H9 (cell line): ENCODE measurements around the gene DHRS1. TPM values are rescaled to one million over a fixed set of nuclear protein-coding genes. Genes with fewer than 3 reads are reported as not detected.

ENCODE experiments used
- DNase-seq: peaks from one replicate; pipeline ENCODE4 v3.0.0-alpha.2; 2017
- H2AFZ ChIP-seq: one replicate; pipeline ENCODE4 v1.6.1; 2013; ENCODE audit warnings: mild to moderate bottlenecking, low read length, control low read depth, moderate library complexity
- H2AK5ac ChIP-seq: 2 replicates; pipeline ENCODE4 v1.6.1; 2013; ENCODE audit warnings: low read length, control low read depth, mixed read lengths; ENCODE audit not compliant: insufficient read length
- H2BK120ac ChIP-seq: one replicate; pipeline ENCODE4 v1.6.1; 2013; ENCODE audit warnings: low read depth, mild to moderate bottlenecking, low read length, control low read depth, inconsistent platforms; ENCODE audit not compliant: poor library complexity, severe bottlenecking
- H2BK12ac ChIP-seq: 2 replicates; pipeline ENCODE4 v1.6.1; 2013; ENCODE audit warnings: low read length, control low read depth, mixed read lengths, low read depth; ENCODE audit not compliant: insufficient read length
- H2BK15ac ChIP-seq: 2 replicates; pipeline ENCODE4 v1.6.1; 2013; ENCODE audit warnings: low read depth, low read length, control low read depth
- H2BK20ac ChIP-seq: one replicate; pipeline ENCODE4 v1.6.1; 2013; ENCODE audit warnings: low read depth, mild to moderate bottlenecking, low read length, control low read depth, inconsistent platforms; ENCODE audit not compliant: poor library complexity, severe bottlenecking
- H2BK5ac ChIP-seq: 2 replicates; pipeline ENCODE4 v1.6.1; 2013; ENCODE audit warnings: low read length, control low read depth, mixed read lengths; ENCODE audit not compliant: insufficient read length
- H3K14ac ChIP-seq: 2 replicates; pipeline ENCODE4 v1.6.1; 2013; ENCODE audit warnings: low read length, control low read depth; ENCODE audit not compliant: insufficient read depth
- H3K18ac ChIP-seq: 2 replicates; pipeline ENCODE4 v1.6.1; 2013; ENCODE audit warnings: low read depth, mild to moderate bottlenecking, mixed read lengths, low read length, control low read depth; ENCODE audit not compliant: insufficient read length
- H3K23ac ChIP-seq: 2 replicates; pipeline ENCODE4 v1.6.1; 2013; ENCODE audit warnings: low read length, control low read depth, mixed read lengths, low read depth; ENCODE audit not compliant: insufficient read length
- H3K23me2 ChIP-seq: 2 replicates; pipeline ENCODE4 v1.6.1; 2013; ENCODE audit warnings: low read depth, mild to moderate bottlenecking, mixed read lengths, low read length, control low read depth; ENCODE audit not compliant: insufficient read length, poor library complexity, severe bottlenecking
- H3K27ac ChIP-seq: 2 replicates; pipeline ENCODE4 v1.5.1; 2013; ENCODE audit warnings: low read length, control low read depth, mixed read lengths, low read depth; ENCODE audit not compliant: insufficient read length
- H3K27me3 ChIP-seq: 2 replicates; pipeline ENCODE4 v1.6.1; 2013; ENCODE audit warnings: low read length, control low read depth, inconsistent platforms; ENCODE audit not compliant: insufficient read depth
- H3K4ac ChIP-seq: 2 replicates; pipeline ENCODE4 v1.6.1; 2013; ENCODE audit warnings: low read depth, mild to moderate bottlenecking, control low read depth, inconsistent platforms, low read length, moderate library complexity
- H3K4me1 ChIP-seq: 2 replicates; pipeline ENCODE4 v1.6.1; 2013; ENCODE audit warnings: low read length, control low read depth, inconsistent platforms; ENCODE audit not compliant: insufficient read depth
- H3K4me2 ChIP-seq: 2 replicates; pipeline ENCODE4 v1.6.1; 2013; ENCODE audit warnings: low read length, control low read depth, mixed read lengths; ENCODE audit not compliant: insufficient read length, insufficient read depth
- H3K56ac ChIP-seq: 2 replicates; pipeline ENCODE4 v1.6.1; 2013; ENCODE audit warnings: low read depth, mild to moderate bottlenecking, mixed read lengths, low read length, control low read depth; ENCODE audit not compliant: insufficient read length
- H3K79me1 ChIP-seq: 2 replicates; pipeline ENCODE4 v1.6.1; 2013; ENCODE audit warnings: low read depth, mild to moderate bottlenecking, moderate library complexity, low read length, control low read depth, inconsistent platforms; ENCODE audit not compliant: insufficient read depth, poor library complexity, severe bottlenecking
- H3K79me2 ChIP-seq: 2 replicates; pipeline ENCODE4 v1.6.1; 2013; ENCODE audit warnings: low read length, control low read depth, inconsistent platforms; ENCODE audit not compliant: insufficient read depth
- H3K9ac ChIP-seq: 2 replicates; pipeline ENCODE4 v1.6.1; 2013; ENCODE audit warnings: low read length, control low read depth, mixed read lengths; ENCODE audit not compliant: insufficient read length; ENCODE audit errors: extremely low read depth
- H3K9me3 ChIP-seq: one replicate; pipeline ENCODE4 v1.6.1; 2013; ENCODE audit warnings: low read depth, low read length, inconsistent platforms; ENCODE audit not compliant: control insufficient read depth
- H3T11ph ChIP-seq: one replicate; pipeline ENCODE4 v1.6.1; 2013; ENCODE audit warnings: mild to moderate bottlenecking, low read length, control low read depth, inconsistent platforms
- H4K20me1 ChIP-seq: one replicate; pipeline ENCODE4 v1.6.1; 2013; ENCODE audit not compliant: control insufficient read depth, insufficient read length, insufficient read depth
- H4K5ac ChIP-seq: 2 replicates; pipeline ENCODE4 v1.6.1; 2013; ENCODE audit warnings: low read depth, mild to moderate bottlenecking, mixed read lengths, low read length, control low read depth; ENCODE audit not compliant: insufficient read length
- H4K8ac ChIP-seq: replicated peaks from 2 replicates; pipeline ENCODE4 v1.6.1; 2013; ENCODE audit warnings: low read length, control low read depth, mixed read lengths, low read depth; ENCODE audit not compliant: insufficient read length
- H4K91ac ChIP-seq: 2 replicates; pipeline ENCODE4 v1.6.1; 2013; ENCODE audit warnings: low read depth, mild to moderate bottlenecking, moderate library complexity, mixed read lengths, low read length, control low read depth; ENCODE audit not compliant: insufficient read length
- H3K27ac Mint-ChIP-seq, 3 experiments: 2 replicates in 2 of 3; 3 replicates in 1 of 3; pipeline ENCODE4 v1.8.0; 2020 to 2021; ENCODE audit warnings: mixed read lengths in 3 of 3, mild to moderate bottlenecking in 1 of 3, moderate library complexity in 1 of 3
- H3K27me3 Mint-ChIP-seq: 2 replicates; pipeline ENCODE4 v1.8.0; 2021; ENCODE audit warnings: low read depth, mild to moderate bottlenecking, moderate library complexity, mixed read lengths
- H3K36me3 Mint-ChIP-seq, 3 experiments: 2 replicates in 2 of 3; 3 replicates in 1 of 3; pipeline ENCODE4 v1.8.0; 2020 to 2021; ENCODE audit warnings: low read depth in 3 of 3, mixed read lengths in 3 of 3; ENCODE audit not compliant: insufficient read depth in 1 of 3
- H3K4me1 Mint-ChIP-seq, 2 experiments: 2 replicates each; pipeline ENCODE4 v1.8.0; 2020; ENCODE audit warnings: mixed read lengths in 2 of 2
- H3K4me3 Mint-ChIP-seq, 2 experiments: 2 replicates in 1 of 2; 3 replicates in 1 of 2; pipeline ENCODE4 v1.8.0; 2020 to 2021; ENCODE audit warnings: mild to moderate bottlenecking in 2 of 2, mixed read lengths in 2 of 2, moderate library complexity in 1 of 2
- H3K9me3 Mint-ChIP-seq, 2 experiments: 2 replicates in 1 of 2; 3 replicates in 1 of 2; pipeline ENCODE4 v1.8.0; 2020; ENCODE audit warnings: mild to moderate bottlenecking in 2 of 2, mixed read lengths in 2 of 2, moderate library complexity in 1 of 2
- WGBS: extraction: QIAGEN DNeasy Blood & Tissue Kit; methylation state at CpG from one replicate; pipeline ENCODE4 v1.1.7; 2013; ENCODE audit warnings: missing lambda C conversion rate, low lambda C conversion rate, mixed read lengths; ENCODE audit not compliant: insufficient read length; ENCODE audit errors: extremely low coverage; 5-methylcytosine and 5-hydroxymethylcytosine counted together
- total RNA-seq: library from RNA; stranded (reverse); gene quantifications from 2 replicates; pipeline ENCODE4 v1.2.1, GENCODE V29; 2021
- TF ChIP-seq, protein P1 (sequence below): fragments of 200-600 bp; sonication (generic); conservative IDR thresholded peaks from 3 replicates; pipeline ENCODE4 v1.8.0; 2021; ENCODE audit warnings: antibody characterized with exemption, mild to moderate bottlenecking

Gene DHRS1
- total RNA-seq, 1 experiment from 2014 or later = 19.1 TPM

GRCh38 chr14:24325963-24326362, 26.4 kb upstream of the DHRS1 start:
- Histone ChIP-seq H4K8ac (no peak overlapping the region), H3K14ac (no peak overlapping the region), H3K9me3 (no peaks in the 10 kb centered on the region), H4K91ac (no peak overlapping the region), H2BK15ac (no peak overlapping the region), H3K4me1 (no peaks in the 10 kb centered on the region), H4K5ac (no peak overlapping the region), H3K18ac (no peak overlapping the region), H3K23me2 (no peaks in the 10 kb centered on the region), H2BK5ac (no peak overlapping the region), H3K79me2 (no peaks in the 10 kb centered on the region), H3K79me1 (no peaks in the 10 kb centered on the region), H3K56ac (no peak overlapping the region), H3K27ac (no peak overlapping the region), H3K9ac (no peak overlapping the region), H3K23ac (no peak overlapping the region), H3K4me2 (no peak overlapping the region), H3K27me3 (no peaks in the 10 kb centered on the region; the same call in 1 of the 2 replicates), H2BK120ac (no peak overlapping the region), H2BK20ac (no peak overlapping the region), H2BK12ac (no peak overlapping the region), H2AK5ac (no peak overlapping the region), H3T11ph (no peak overlapping the region), H4K20me1 (no peaks in the 10 kb centered on the region), H2AFZ (no peak overlapping the region), H3K4ac (no peak overlapping the region)
- no peaks in the 10 kb centered on the region; a peak in 3 of 5 replicates for H3K9me3 Mint-ChIP-seq
- TF ChIP-seq, protein P1, sequence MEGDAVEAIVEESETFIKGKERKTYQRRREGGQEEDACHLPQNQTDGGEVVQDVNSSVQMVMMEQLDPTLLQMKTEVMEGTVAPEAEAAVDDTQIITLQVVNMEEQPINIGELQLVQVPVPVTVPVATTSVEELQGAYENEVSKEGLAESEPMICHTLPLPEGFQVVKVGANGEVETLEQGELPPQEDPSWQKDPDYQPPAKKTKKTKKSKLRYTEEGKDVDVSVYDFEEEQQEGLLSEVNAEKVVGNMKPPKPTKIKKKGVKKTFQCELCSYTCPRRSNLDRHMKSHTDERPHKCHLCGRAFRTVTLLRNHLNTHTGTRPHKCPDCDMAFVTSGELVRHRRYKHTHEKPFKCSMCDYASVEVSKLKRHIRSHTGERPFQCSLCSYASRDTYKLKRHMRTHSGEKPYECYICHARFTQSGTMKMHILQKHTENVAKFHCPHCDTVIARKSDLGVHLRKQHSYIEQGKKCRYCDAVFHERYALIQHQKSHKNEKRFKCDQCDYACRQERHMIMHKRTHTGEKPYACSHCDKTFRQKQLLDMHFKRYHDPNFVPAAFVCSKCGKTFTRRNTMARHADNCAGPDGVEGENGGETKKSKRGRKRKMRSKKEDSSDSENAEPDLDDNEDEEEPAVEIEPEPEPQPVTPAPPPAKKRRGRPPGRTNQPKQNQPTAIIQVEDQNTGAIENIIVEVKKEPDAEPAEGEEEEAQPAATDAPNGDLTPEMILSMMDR = no peak
- H3K4me3 Mint-ChIP-seq = no peak overlapping the region
- H3K27ac Mint-ChIP-seq = peak overlapping the region in 1 of 3 experiments; percentile 84; a peak in 1 of 7 replicates
- no peaks in the 10 kb centered on the region for H3K4me1 Mint-ChIP-seq
- no peak for DNase-seq
- H3K27me3 Mint-ChIP-seq = peaks cover 64% of the 10 kb centered on the region
- no CpG with 5 or more reads among the region's 9 CpGs for WGBS
- H3K36me3 Mint-ChIP-seq = no peaks in the 10 kb centered on the region
